HL-60/S4 treated with retinoic acid at 250 ng/mL for 4 days and 3 days (cell line): ENCODE measurements around the gene MED25.

Experiments
- in situ Hi-C: fragments of 300-500 bp; cut with MboI; formaldehyde crosslinking; loops from 2 replicates; pipeline ENCODE4 v1.7.0; 2022; ENCODE audit warnings: low sequenced_read_pairs

The MED25 gene

GRCh38 chr19:49881672-49882394, 63.7 kb downstream of the MED25 start:
- in situ Hi-C loops = no loop called here

DNA sequence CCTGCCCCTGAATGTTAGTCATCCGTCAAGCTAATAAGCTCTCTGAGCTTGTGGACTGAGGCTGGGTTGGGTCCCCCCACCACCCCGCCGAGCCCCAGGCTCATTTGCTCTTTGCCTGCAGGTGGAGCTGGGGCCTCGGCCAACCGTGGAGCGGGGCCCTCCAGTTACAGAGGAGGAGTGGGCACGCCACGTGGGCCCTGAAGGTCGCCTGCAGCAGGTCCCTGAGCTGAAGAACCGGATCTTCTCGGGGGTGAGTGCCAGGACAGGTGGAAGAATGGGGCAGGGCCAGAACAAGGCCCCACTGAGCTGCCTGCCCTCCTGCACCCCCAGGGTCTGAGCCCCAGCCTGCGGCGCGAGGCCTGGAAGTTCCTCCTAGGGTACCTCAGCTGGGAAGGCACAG, 64.6 kb downstream of the MED25 start:
- in situ Hi-C loops = no loop called here

GRCh38 chr19:49883094-49883493, 65.0 kb downstream of the MED25 start:
- in situ Hi-C loops = no loop called here

- in situ Hi-C loops = no loop called here
These were observed 66.0 kb downstream of the MED25 start for GRCh38 chr19:49884109-49884508.

GRCh38 chr19:49884760-49885159, 66.7 kb downstream of the MED25 start:
- in situ Hi-C loops = no loop called here
